ENCODE data around the gene FNIP1.

GRCh38 chr5:131774652-131775367 lies 22.0 kb downstream of the FNIP1 start:
- TF ChIP-seq CTCF (IDR thresholded peaks at IDR 0.05) (no peak), EP300 (IDR thresholded peaks at IDR 0.05) (no peak)

Data from tibial nerve (tissue), 4 donors.